ENCODE results near the gene EFR3B. TPM values are rescaled to one million over a fixed set of nuclear protein-coding genes. Genes with fewer than 3 reads are reported as not detected.

EFR3B gene
- total and polyA plus RNA-seq, 10 of the 15 experiments (the other 5 are each of a cell fraction or from before 2014, with no cell fraction given): 0.12 to 3.9 (median 1.8) TPM

DNA sequence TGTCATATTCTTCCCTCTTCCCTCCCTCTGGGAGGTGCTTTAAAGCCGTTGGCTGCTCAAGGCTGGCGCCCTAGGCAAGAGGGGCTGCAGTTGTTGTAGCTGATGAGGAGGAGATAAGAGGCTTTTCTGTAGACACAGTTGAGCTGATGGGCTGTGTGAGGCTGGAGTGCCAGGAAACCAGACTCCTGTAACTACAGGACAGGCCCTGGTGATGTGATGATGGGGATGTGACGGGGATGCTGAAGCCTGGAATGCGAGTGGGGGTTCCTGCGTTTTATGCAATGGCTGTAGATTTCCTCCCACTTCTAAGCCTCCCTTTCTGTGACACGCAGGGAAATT, 5.7 kb upstream of the EFR3B start (continued):
- no peak for TF ChIP-seq MEF2A (IDR thresholded peaks at IDR 0.05; ENCODE audit: insufficient read depth, low read depth, low read length)
- TF ChIP-seq, protein P1, sequence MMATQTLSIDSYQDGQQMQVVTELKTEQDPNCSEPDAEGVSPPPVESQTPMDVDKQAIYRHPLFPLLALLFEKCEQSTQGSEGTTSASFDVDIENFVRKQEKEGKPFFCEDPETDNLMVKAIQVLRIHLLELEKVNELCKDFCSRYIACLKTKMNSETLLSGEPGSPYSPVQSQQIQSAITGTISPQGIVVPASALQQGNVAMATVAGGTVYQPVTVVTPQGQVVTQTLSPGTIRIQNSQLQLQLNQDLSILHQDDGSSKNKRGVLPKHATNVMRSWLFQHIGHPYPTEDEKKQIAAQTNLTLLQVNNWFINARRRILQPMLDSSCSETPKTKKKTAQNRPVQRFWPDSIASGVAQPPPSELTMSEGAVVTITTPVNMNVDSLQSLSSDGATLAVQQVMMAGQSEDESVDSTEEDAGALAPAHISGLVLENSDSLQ (IDR thresholded peaks at IDR 0.05): no peak

DNA sequence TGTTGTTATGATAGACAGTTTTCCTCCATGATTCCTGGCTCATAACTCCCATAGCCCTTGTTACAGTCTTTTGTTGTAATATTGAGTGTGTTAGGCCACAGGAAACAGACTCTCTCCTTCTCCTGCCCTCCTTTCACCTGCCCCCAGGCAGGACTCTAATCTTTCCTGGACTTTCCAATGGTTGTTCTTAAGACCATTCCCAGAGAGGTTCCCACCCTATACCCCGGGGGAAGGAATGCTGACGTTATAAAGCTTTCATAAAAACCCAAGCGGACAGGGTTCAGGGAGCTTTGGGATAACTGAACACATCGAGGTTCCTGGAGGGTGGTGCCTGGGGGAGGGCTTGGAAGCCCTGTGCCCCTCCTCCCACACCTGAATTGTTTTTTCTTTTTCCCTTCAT, 2.8 kb upstream of the EFR3B start:
- CTCF ChIA-PET: interaction anchor here (0.6 kb wide), 1 partner anchor 124 kb away, joined by 3 read pairs; no protein-coding TSS in a partner anchor
- no peak for ATAC-seq

More for the DNA sequence above, 2.8 kb upstream of the EFR3B start:
- no peak overlapping the region for H3K4me3 ChIP-seq
- ChIA-PET RAD21 (ENCODE audit: unreplicated experiment) (no interaction called here), POLR2A (interaction anchor here (0.7 kb wide), 1 partner anchor 83 kb away, joined by 5 read pairs; no protein-coding TSS in a partner anchor), SMC1A (ENCODE audit: uncharacterized antibody, unreplicated experiment) (interaction anchor here (1.2 kb wide), 1 partner anchor 25 kb away, joined by 3 read pairs; no protein-coding TSS in a partner anchor)
- no peaks in the 10 kb centered on the region for H3K79me2 ChIP-seq (ENCODE audit: control insufficient read depth, insufficient read depth, low read length)
- DNase-seq (ENCODE audit: low read depth, low spot score) (no peak), FAIRE-seq (no peak)
- 52% methylated on average over 4 of the region's 4 CpGs for WGBS (ENCODE audit: insufficient coverage, insufficient replicate concordance, low lambda C conversion rate, missing lambda C conversion rate)
- H3K27ac ChIP-seq (ENCODE audit: control insufficient read depth, insufficient read depth): no peak overlapping the region
- no peaks in the 10 kb centered on the region for H3K36me3 ChIP-seq (ENCODE audit: control insufficient read depth in 2 of 2, insufficient read depth in 2 of 2, low read length in 1 of 2)
- in situ Hi-C loops (cut with MboI): no loop called here
- H3K27me3 ChIP-seq (replicated peaks in 1 of 2; ENCODE audit: control insufficient read depth in 2 of 2, insufficient read depth in 2 of 2, low read length in 1 of 2): peaks cover 2 to 5% of the 10 kb centered on the region in 2 experiments; a peak in 3 of 4 replicates
- H4K20me1 ChIP-seq (ENCODE audit: control insufficient read depth, insufficient read depth): no peaks in the 10 kb centered on the region
- intact Hi-C loops (cut with micrococcal nuclease; ENCODE audit: unreplicated experiment): no loop called here
- H3K4me1 ChIP-seq (ENCODE audit: control insufficient read depth, insufficient read depth, low read length): peaks cover 18% of the 10 kb centered on the region
- no peak overlapping the region for H3K9ac ChIP-seq (ENCODE audit: control insufficient read depth, insufficient read depth, low read length)
- H2AFZ ChIP-seq (ENCODE audit: control insufficient read depth, low read depth, low read length): no peak overlapping the region
- no peaks in the 10 kb centered on the region for H3K9me3 ChIP-seq (replicated peaks; ENCODE audit: control insufficient read depth, insufficient read depth, low read length)
- BruUV-seq (replicated peaks): no TSS peak
- no peak for TF ChIP-seq RAD21 (IDR thresholded peaks at IDR 0.05; ENCODE audit: insufficient read depth, low read depth, low read length)
- no peak for TF ChIP-seq CHD1 (IDR thresholded peaks at IDR 0.05; ENCODE audit: low read depth, low read length)
- no peak for TF ChIP-seq NFXL1 (IDR thresholded peaks at IDR 0.05; ENCODE audit: borderline replicate concordance)
- no peak for TF ChIP-seq FOXK2 (IDR thresholded peaks at IDR 0.05)
- TF ChIP-seq MTA2 (IDR thresholded peaks at IDR 0.05; ENCODE audit: low read depth): no peak
- TF ChIP-seq TARDBP (IDR thresholded peaks at IDR 0.05; ENCODE audit: borderline replicate concordance): no peak
- no peak overlapping the region for H3K4me2 ChIP-seq (ENCODE audit: control insufficient read depth, insufficient read depth)
